HepG2 (cell line): ENCODE data around the gene HEATR1. TPM values are rescaled to one million over a fixed set of nuclear protein-coding genes. Genes with fewer than 3 reads are reported as not detected.

Experiments used
- BRD4 ChIP-seq: sonication (generic); formaldehyde crosslinking; IDR thresholded peaks from 2 replicates; pipeline ENCODE4 v1.4.0; 2020; ENCODE audit warnings: missing genetic modification reagents
- FOXP1 ChIP-seq, 2 experiments: fragments of 450-650 bp in 1 of 2; IDR thresholded peaks; 2 replicates each; pipeline ENCODE4 v1.6.1; 2017 to 2018; ENCODE audit warnings: antibody characterized with exemption in 1 of 2
- GATA4 ChIP-seq: sonication (generic); IDR thresholded peaks from 2 replicates; pipeline ENCODE4 v1.6.1; 2016; ENCODE audit warnings: antibody characterized with exemption, low read depth, borderline replicate concordance
- HNRNPH1 ChIP-seq: fragments of 200-400 bp; formaldehyde crosslinking; optimal IDR thresholded peaks from 2 replicates; pipeline ENCODE3; 2017; ENCODE audit warnings: mild to moderate bottlenecking, low read depth, low read length
- NFE2 ChIP-seq: sonication (generic); formaldehyde crosslinking; IDR thresholded peaks from 2 replicates; pipeline ENCODE4 v1.4.0; 2020; ENCODE audit warnings: missing genetic modification reagents
- PHF8 ChIP-seq: sonication (generic); formaldehyde crosslinking; IDR thresholded peaks from 2 replicates; pipeline ENCODE4 v1.5.0; 2020; ENCODE audit warnings: missing genetic modification reagents
- RARA ChIP-seq: IDR thresholded peaks from 2 replicates; pipeline ENCODE4 v1.6.1; 2016; ENCODE audit warnings: missing genetic modification reagents, missing compliant biosample characterization
- RBFOX2 ChIP-seq: fragments of 200-400 bp; formaldehyde crosslinking; IDR thresholded peaks from 2 replicates; pipeline ENCODE4 v1.6.1; 2017; ENCODE audit warnings: low read depth, mild to moderate bottlenecking, low read length
- WIZ ChIP-seq: sonication (generic); formaldehyde crosslinking; IDR thresholded peaks from 2 replicates; pipeline ENCODE4 v1.5.1; 2020; ENCODE audit warnings: mild to moderate bottlenecking, missing genetic modification reagents
- ZKSCAN8 ChIP-seq: IDR thresholded peaks from 2 replicates; pipeline ENCODE4 v1.6.1; 2016; ENCODE audit warnings: borderline replicate concordance, missing genetic modification reagents, missing compliant biosample characterization
- ZNF232 ChIP-seq: sonication (generic); formaldehyde crosslinking; IDR thresholded peaks from 2 replicates; pipeline ENCODE4 v1.4.0; 2020; ENCODE audit warnings: missing genetic modification reagents, borderline replicate concordance
- ZNF318 ChIP-seq: sonication (generic); formaldehyde crosslinking; IDR thresholded peaks from 2 replicates; pipeline ENCODE4 v1.4.0; 2020; ENCODE audit warnings: mild to moderate bottlenecking, missing genetic modification reagents
- ZNF33A ChIP-seq: sonication (generic); formaldehyde crosslinking; IDR thresholded peaks from 2 replicates; pipeline ENCODE4 v1.5.1; 2020; ENCODE audit warnings: missing genetic modification reagents, mild to moderate bottlenecking, moderate library complexity, borderline replicate concordance
- ZNF501 ChIP-seq: sonication (generic); formaldehyde crosslinking; IDR thresholded peaks from 2 replicates; pipeline ENCODE4 v1.5.1; 2020; ENCODE audit warnings: mild to moderate bottlenecking, moderate library complexity, missing genetic modification reagents
- ZNF768 ChIP-seq: sonication (generic); formaldehyde crosslinking; IDR thresholded peaks from 2 replicates; pipeline ENCODE4 v1.4.0; 2020; ENCODE audit warnings: missing genetic modification reagents
- polyA plus RNA-seq, 8 experiments: library from polyadenylated mRNA; depleted of rRNA in 3 of 8; stranded (reverse) in 7 of 8; unstranded in 1 of 8; fragments of >200 nt; fragmentation: Illumina TruSeq in 4 of 8; extraction: Trizol in 4 of 8; gene quantifications; 2 replicates each; pipeline versions ENCODE4 v1.2.1 to v1.2.3, GENCODE V29; 2011 to 2016; ENCODE audit warnings: low read depth in 4 of 8, missing spikeins in 1 of 8, mixed read lengths in 1 of 8; ENCODE audit not compliant: insufficient read depth in 1 of 8
- total RNA-seq, 5 experiments: library from RNA; depleted of rRNA; stranded (reverse); fragments of >200 nt; fragmentation: Illumina TruSeq; extraction: Trizol; gene quantifications; 2 replicates each; pipeline ENCODE4 v1.2.3, GENCODE V29; 2016; ENCODE audit warnings: low read depth in 1 of 5
- TF ChIP-seq, protein P1 (sequence below): sonication (generic); formaldehyde crosslinking; conservative IDR thresholded peaks from 2 replicates; pipeline ENCODE4 v1.4.0; 2020; ENCODE audit warnings: mild to moderate bottlenecking, missing genetic modification reagents, moderate library complexity

The HEATR1 gene
- total and polyA plus RNA-seq, 2 of the 13 experiments (the other 11 are each of a cell fraction or from before 2014, with no cell fraction given): 10.2 to 45.8 TPM

DNA sequence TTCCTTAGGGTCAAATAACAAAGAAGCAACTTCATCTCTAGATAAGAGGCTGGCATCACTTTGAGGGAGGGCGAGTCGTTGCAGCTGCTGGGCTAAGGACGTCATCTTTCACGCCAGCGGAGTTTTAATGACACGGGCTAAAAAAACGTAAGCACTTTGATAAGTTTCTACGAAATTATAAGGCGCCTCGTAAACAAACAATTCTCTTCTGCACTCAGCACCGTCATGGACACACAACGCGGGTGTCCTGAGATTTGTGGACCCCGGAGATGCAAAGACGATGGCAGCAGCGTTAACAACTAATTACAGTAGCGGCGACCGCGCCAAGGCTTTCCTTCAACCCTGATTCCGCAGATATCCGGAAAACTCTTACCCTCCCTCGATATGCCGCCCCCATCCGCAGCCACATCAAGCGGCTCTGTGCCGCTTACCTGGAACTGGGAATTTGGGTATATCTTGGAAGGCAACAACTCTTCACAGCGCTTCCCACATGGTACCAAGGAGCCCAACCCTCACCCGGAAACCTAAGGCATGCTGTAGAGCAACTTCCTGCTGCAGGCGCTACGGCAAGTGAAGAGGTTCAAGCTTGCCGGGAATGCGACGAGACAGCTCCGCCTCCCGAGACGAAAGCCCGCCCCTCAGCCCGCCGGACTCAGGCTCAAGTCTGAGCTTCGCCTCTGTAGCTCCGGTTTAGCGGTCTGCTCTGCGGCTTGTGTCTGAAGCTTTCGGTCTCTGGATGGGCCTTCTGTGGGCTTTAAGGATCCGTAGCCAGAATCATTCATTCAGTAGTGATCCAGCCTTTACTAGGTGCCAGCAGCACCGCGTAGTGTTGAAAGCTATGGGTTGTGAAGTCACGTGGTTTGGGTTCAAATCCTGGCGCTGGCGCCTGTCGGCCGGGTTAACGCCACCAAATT is at the start of gene HEATR1 (continued):
- no peak for TF ChIP-seq ZNF33A
- TF ChIP-seq HNRNPH1: no peak
- no peak for TF ChIP-seq ZNF318 (CRISPR knock-in tag)
- TF ChIP-seq BRD4 (CRISPR knock-in tag): no peak
- peak; percentile 63; the same call in 1 of the 2 replicates for TF ChIP-seq ZNF768 (CRISPR knock-in tag)
- TF ChIP-seq RARA: 0 out of 2 replicates have a peak, but pooled peaks have one; percentile 11
- TF ChIP-seq PHF8: peak; percentile 83
- no peak for TF ChIP-seq ZKSCAN8
- TF ChIP-seq WIZ (CRISPR knock-in tag): 0 out of 2 replicates have a peak, but pooled peaks have one; percentile 26
- TF ChIP-seq RBFOX2: peak; percentile 66
- no peak for TF ChIP-seq NFE2 (CRISPR knock-in tag)
- TF ChIP-seq GATA4: peak; percentile 31; the same call in 1 of the 2 replicates
- peak; percentile 88; the same call in 1 of the 2 replicates for TF ChIP-seq ZNF501 (CRISPR knock-in tag)
- TF ChIP-seq, protein P1, sequence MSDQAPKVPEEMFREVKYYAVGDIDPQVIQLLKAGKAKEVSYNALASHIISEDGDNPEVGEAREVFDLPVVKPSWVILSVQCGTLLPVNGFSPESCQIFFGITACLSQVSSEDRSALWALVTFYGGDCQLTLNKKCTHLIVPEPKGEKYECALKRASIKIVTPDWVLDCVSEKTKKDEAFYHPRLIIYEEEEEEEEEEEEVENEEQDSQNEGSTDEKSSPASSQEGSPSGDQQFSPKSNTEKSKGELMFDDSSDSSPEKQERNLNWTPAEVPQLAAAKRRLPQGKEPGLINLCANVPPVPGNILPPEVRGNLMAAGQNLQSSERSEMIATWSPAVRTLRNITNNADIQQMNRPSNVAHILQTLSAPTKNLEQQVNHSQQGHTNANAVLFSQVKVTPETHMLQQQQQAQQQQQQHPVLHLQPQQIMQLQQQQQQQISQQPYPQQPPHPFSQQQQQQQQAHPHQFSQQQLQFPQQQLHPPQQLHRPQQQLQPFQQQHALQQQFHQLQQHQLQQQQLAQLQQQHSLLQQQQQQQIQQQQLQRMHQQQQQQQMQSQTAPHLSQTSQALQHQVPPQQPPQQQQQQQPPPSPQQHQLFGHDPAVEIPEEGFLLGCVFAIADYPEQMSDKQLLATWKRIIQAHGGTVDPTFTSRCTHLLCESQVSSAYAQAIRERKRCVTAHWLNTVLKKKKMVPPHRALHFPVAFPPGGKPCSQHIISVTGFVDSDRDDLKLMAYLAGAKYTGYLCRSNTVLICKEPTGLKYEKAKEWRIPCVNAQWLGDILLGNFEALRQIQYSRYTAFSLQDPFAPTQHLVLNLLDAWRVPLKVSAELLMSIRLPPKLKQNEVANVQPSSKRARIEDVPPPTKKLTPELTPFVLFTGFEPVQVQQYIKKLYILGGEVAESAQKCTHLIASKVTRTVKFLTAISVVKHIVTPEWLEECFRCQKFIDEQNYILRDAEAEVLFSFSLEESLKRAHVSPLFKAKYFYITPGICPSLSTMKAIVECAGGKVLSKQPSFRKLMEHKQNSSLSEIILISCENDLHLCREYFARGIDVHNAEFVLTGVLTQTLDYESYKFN (CRISPR knock-in tag): peak; percentile 51; the same call in 1 of the 2 replicates
- peak; percentile 51; the same call in 1 of the 2 replicates for TF ChIP-seq ZNF232
- TF ChIP-seq FOXP1 (IDR thresholded peaks at IDR 0.05): no peak
- no peak for TF ChIP-seq FOXP1 (CRISPR knock-in tag; IDR thresholded peaks at IDR 0.05)
